Loucy (cell line): ENCODE data around the gene SCAMP2.

ENCODE experiments used
- H2AFZ ChIP-seq: fragments of 200-600 bp; sonication (generic); 2 replicates; pipeline ENCODE4 v1.6.0; 2016; ENCODE audit warnings: antibody characterized with exemption, mild to moderate bottlenecking, low read length, moderate library complexity
- H3F3A ChIP-seq: fragments of 200-600 bp; 2 replicates; pipeline ENCODE4 v1.6.0; 2016; ENCODE audit warnings: antibody characterized with exemption, low read depth, mild to moderate bottlenecking
- H3K27me3 ChIP-seq: fragments of 200-600 bp; sonication (generic); 2 replicates; pipeline ENCODE4 v1.6.1; 2014; ENCODE audit warnings: low read length, mild to moderate bottlenecking; ENCODE audit not compliant: insufficient read depth, poor library complexity, severe bottlenecking
- H3K36me3 ChIP-seq: fragments of 200-600 bp; sonication (generic); 2 replicates; pipeline ENCODE4 v1.6.1; 2016; ENCODE audit warnings: low read length; ENCODE audit not compliant: insufficient read depth
- H3K4me1 ChIP-seq: fragments of 200-600 bp; sonication (generic); 2 replicates; pipeline ENCODE4 v1.5.1; 2014; ENCODE audit warnings: low read length, mild to moderate bottlenecking; ENCODE audit not compliant: insufficient read depth, poor library complexity, severe bottlenecking
- H3K4me2 ChIP-seq: fragments of 200-600 bp; sonication (generic); 2 replicates; pipeline ENCODE4 v1.6.0; 2014; ENCODE audit warnings: antibody characterized with exemption, low read length, low read depth, mild to moderate bottlenecking; ENCODE audit not compliant: poor library complexity, severe bottlenecking
- H3K4me3 ChIP-seq: fragments of 200-600 bp; sonication (generic); 2 replicates; pipeline ENCODE4 v1.5.1; 2014; ENCODE audit warnings: low read length, mild to moderate bottlenecking, mixed read lengths; ENCODE audit not compliant: poor library complexity, severe bottlenecking
- H3K79me2 ChIP-seq: fragments of 200-600 bp; sonication (generic); 2 replicates; pipeline ENCODE4 v1.6.1; 2014; ENCODE audit warnings: low read length; ENCODE audit not compliant: insufficient read depth
- H3K9ac ChIP-seq: fragments of 200-600 bp; sonication (generic); 2 replicates; pipeline ENCODE4 v1.6.0; 2014; ENCODE audit warnings: mild to moderate bottlenecking, low read depth, low read length, moderate library complexity; ENCODE audit not compliant: poor library complexity, severe bottlenecking
- H3K9me2 ChIP-seq: fragments of 200-600 bp; sonication (generic); replicated peaks from 2 replicates; pipeline ENCODE4 v1.6.1; 2016; ENCODE audit warnings: low read depth, low read length, mixed read lengths
- H3K9me3 ChIP-seq: fragments of 200-600 bp; sonication (generic); 2 replicates; pipeline ENCODE4 v1.6.1; 2014; ENCODE audit warnings: mild to moderate bottlenecking, antibody characterized with exemption, low read length, low read depth; ENCODE audit not compliant: insufficient read depth
- H4K20me1 ChIP-seq: fragments of 200-600 bp; sonication (generic); 2 replicates; pipeline ENCODE4 v1.6.0; 2014; ENCODE audit warnings: antibody characterized with exemption, low read length, mild to moderate bottlenecking; ENCODE audit not compliant: insufficient read depth, poor library complexity, severe bottlenecking
- EZH2phosphoT487 ChIP-seq: fragments of 200-600 bp; IDR thresholded peaks from 2 replicates; pipeline ENCODE4 v1.6.1; 2018; ENCODE audit warnings: antibody characterized with exemption, mild to moderate bottlenecking, moderate library complexity, borderline replicate concordance
- TF ChIP-seq, protein P1 (sequence below): fragments of 200-600 bp; sonication (generic); conservative IDR thresholded peaks from 2 replicates; pipeline ENCODE4 v1.5.1; 2014; ENCODE audit warnings: mild to moderate bottlenecking, antibody characterized with exemption, low read length

Gene SCAMP2

DNA sequence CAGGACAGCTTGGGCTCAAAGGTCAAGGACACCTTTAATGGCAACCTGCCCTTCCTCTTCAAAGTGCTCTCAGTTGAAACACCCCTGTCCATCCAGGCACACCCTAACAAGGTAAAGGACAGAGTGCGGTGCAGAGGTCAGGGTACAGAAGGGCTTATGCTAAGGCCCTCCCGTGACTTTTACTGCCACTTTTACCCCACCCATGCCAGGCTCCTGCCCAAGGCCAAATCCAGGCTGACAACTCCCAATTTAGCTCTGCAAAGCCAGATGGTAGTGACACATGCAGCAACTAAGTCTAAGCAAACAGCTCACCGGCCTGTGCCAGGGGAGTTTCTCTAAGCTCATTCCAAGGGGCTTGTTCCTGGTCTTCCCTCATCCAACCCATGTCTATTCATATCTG is 18.3 kb upstream of the SCAMP2 start:
- Histone ChIP-seq H3K79me2 (peaks cover 18% of the 10 kb centered on the region), H3K4me1 (peaks cover 19% of the 10 kb centered on the region), H3K9me3 (no peaks in the 10 kb centered on the region), H3F3A (no peaks in the 10 kb centered on the region), H3K4me2 (peak overlapping the region; percentile 64), H3K4me3 (peak overlapping the region; percentile 85), H4K20me1 (no peaks in the 10 kb centered on the region), H3K9me2 (no peaks in the 10 kb centered on the region), H3K36me3 (no peaks in the 10 kb centered on the region), H3K9ac (peak overlapping the region; percentile 90), H2AFZ (no peak overlapping the region), H3K27me3 (no peaks in the 10 kb centered on the region)
- no peak for TF ChIP-seq EZH2phosphoT487
- TF ChIP-seq, protein P1, sequence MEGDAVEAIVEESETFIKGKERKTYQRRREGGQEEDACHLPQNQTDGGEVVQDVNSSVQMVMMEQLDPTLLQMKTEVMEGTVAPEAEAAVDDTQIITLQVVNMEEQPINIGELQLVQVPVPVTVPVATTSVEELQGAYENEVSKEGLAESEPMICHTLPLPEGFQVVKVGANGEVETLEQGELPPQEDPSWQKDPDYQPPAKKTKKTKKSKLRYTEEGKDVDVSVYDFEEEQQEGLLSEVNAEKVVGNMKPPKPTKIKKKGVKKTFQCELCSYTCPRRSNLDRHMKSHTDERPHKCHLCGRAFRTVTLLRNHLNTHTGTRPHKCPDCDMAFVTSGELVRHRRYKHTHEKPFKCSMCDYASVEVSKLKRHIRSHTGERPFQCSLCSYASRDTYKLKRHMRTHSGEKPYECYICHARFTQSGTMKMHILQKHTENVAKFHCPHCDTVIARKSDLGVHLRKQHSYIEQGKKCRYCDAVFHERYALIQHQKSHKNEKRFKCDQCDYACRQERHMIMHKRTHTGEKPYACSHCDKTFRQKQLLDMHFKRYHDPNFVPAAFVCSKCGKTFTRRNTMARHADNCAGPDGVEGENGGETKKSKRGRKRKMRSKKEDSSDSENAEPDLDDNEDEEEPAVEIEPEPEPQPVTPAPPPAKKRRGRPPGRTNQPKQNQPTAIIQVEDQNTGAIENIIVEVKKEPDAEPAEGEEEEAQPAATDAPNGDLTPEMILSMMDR: no peak

DNA sequence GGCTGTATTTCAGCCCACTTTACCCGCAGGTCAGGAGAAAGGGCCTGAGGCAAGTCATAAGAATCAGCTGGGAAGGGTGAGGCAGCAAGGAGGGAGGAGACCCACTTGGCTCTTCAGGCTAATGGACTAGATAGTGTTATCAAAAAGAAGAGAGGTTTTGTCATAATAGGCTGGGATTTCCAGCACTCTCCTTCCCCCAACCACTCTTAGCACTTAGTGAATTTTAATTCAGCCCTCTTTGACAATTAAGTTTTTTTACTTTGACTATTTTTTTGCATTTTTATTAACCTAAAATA is 17.4 kb upstream of the SCAMP2 start:
- Histone ChIP-seq H4K20me1 (no peaks in the 10 kb centered on the region), H3K9me2 (no peaks in the 10 kb centered on the region), H3K4me2 (peak overlapping the region; percentile 64), H3K36me3 (no peaks in the 10 kb centered on the region), H3K9ac (peak overlapping the region; percentile 90), H3K79me2 (peaks cover 18% of the 10 kb centered on the region), H3K4me3 (peak overlapping the region; percentile 85), H3K27me3 (no peaks in the 10 kb centered on the region), H2AFZ (peak overlapping the region; percentile 77; the same call in 1 of the 2 replicates), H3F3A (no peaks in the 10 kb centered on the region), H3K4me1 (peaks cover 19% of the 10 kb centered on the region), H3K9me3 (no peaks in the 10 kb centered on the region)
- TF ChIP-seq, protein P1: no peak
- TF ChIP-seq EZH2phosphoT487: no peak

DNA sequence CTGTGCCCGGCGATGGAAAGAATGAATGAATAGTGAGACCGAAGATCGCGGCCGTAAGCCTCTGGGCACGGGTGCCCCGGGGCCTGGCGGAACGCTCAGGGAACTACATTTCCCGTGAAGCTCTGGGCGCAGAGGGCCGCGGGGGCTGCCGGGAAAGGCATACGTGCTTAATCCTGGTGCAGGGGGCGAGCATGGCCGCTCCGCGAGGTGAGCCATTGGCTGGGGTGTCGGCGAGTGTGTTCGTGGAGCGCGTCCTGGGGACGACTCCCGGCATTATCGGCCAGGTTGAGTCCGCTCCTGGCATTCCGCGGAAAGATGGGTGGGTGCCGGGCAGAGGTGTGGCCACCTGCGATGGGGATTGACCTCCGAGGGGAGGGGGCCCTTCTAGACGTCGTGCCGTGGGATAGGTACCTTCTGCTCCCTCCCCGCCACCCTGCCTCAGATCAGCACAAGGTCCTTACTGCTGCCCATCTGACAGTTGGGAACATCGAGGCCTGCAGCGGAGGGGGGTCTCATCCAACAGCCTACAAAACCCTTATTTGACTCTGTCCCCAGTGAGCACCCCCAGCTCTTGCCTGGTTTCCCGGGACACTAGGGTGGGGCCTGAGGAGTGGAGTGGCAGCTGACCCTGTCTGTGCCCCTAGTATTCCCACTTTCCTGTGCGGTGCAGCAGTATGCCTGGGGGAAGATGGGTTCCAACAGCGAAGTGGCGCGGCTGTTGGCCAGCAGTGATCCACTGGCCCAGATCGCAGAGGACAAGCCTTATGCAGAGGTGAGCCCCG is 16.9 kb upstream of the SCAMP2 start, which contains the start of gene MPI:
Gene MPI, plus strand, starts transcription at position 160 of the 782 bp plus-strand sequence. Its CDS starts 32 bp downstream, at position 192.
- TF ChIP-seq, protein P1: no peak
- no peak for TF ChIP-seq EZH2phosphoT487
- no peaks in the 10 kb centered on the region for H3K36me3 ChIP-seq
- H3K9ac ChIP-seq: peak within 1 kb of the TSS; percentile 90
- H3K9me2 ChIP-seq: no peaks in the 10 kb centered on the region
- H3K79me2 ChIP-seq: peaks cover 18% of the 10 kb centered on the region
- H4K20me1 ChIP-seq: no peaks in the 10 kb centered on the region
- H2AFZ ChIP-seq: peak within 1 kb of the TSS; percentile 77
- no peaks in the 10 kb centered on the region for H3K27me3 ChIP-seq
- peaks cover 19% of the 10 kb centered on the region for H3K4me1 ChIP-seq
- H3F3A ChIP-seq: no peaks in the 10 kb centered on the region
- H3K4me3 ChIP-seq: peak within 1 kb of the TSS; percentile 85
- H3K9me3 ChIP-seq: no peaks in the 10 kb centered on the region
- H3K4me2 ChIP-seq: peak within 1 kb of the TSS; percentile 64
